Activated naive CD8-positive, alpha-beta T cell treated with anti-CD3 and anti-CD28 coated beads, Interleukin-2, amount 50 U/mL, for 24 hours (primary cell): ENCODE data around the gene PAPSS1.

Experiments
- ATAC-seq: fragments of 150-1000 bp; cut with Tn5 transposase; one replicate; pipeline ENCODE4 v1.10.0; 2021
- DNase-seq: peaks from one replicate; pipeline ENCODE4 v3.0.0; 2021
- H3K27ac Mint-ChIP-seq: one replicate; pipeline ENCODE4 v1.8.0; 2021; ENCODE audit warnings: mild to moderate bottlenecking, mixed read lengths
- H3K27me3 Mint-ChIP-seq: one replicate; pipeline ENCODE4 v1.8.0; 2021; ENCODE audit warnings: mixed read lengths
- H3K36me3 Mint-ChIP-seq: one replicate; pipeline ENCODE4 v1.8.0; 2021; ENCODE audit warnings: low read depth, mixed read lengths
- H3K4me1 Mint-ChIP-seq: one replicate; pipeline ENCODE4 v1.8.0; 2021; ENCODE audit warnings: mixed read lengths
- H3K4me3 Mint-ChIP-seq: one replicate; pipeline ENCODE4 v1.8.0; 2021; ENCODE audit warnings: mild to moderate bottlenecking, moderate library complexity, mixed read lengths
- H3K9me3 Mint-ChIP-seq: one replicate; pipeline ENCODE4 v1.8.0; 2021; ENCODE audit warnings: mixed read lengths

The PAPSS1 gene

DNA sequence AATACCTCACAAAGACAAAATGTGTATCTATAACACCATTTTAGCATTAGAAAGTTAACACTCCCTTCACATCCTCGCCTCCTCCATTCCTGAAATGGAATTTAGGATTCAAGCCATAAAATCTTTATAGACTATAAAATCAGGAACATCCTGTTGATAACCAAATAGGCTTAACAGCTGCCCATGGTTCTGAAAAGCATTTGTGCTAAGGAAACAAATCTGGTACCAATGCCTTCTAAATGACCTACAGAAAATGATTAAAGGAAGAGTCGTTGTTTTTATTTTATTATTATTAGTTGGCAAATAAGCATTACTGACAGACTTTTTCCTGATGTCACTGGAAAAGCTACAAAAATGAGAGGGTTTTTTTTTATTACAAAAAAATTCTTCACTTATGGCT lies 79.8 kb downstream of the PAPSS1 start:
- Mint-ChIP-seq H3K4me3 (no peak overlapping the region), H3K36me3 (peaks cover 13% of the 10 kb centered on the region), H3K27ac (no peak overlapping the region), H3K4me1 (no peaks in the 10 kb centered on the region), H3K9me3 (no peaks in the 10 kb centered on the region), H3K27me3 (no peaks in the 10 kb centered on the region)
- ATAC-seq (no peak), DNase-seq (no peak)

DNA sequence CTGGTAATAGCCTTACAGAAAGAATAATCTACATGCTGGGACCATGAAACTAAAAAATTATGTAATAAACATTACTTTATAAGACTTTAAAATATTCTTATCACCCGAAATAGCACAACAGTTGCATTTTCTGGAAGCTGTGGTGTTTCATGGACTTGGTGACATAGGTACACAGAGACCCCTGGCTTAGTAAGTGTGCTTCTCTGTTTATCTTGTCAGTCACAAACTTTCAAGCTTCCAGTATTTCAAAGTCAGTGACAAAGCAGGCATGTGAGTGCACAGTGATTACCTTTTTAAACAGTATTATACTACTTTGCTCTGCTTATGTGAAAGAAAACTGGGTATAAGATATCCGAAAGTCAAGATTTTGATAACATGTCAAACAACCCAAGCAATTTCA lies 84.3 kb downstream of the PAPSS1 start:
- DNase-seq (no peak), ATAC-seq (no peak)
- H3K4me1 Mint-ChIP-seq: no peaks in the 10 kb centered on the region
- H3K27me3 Mint-ChIP-seq: no peaks in the 10 kb centered on the region
- H3K36me3 Mint-ChIP-seq: peaks cover 8% of the 10 kb centered on the region
- H3K27ac Mint-ChIP-seq: no peak overlapping the region
- H3K4me3 Mint-ChIP-seq: no peak overlapping the region
- H3K9me3 Mint-ChIP-seq: no peaks in the 10 kb centered on the region

DNA sequence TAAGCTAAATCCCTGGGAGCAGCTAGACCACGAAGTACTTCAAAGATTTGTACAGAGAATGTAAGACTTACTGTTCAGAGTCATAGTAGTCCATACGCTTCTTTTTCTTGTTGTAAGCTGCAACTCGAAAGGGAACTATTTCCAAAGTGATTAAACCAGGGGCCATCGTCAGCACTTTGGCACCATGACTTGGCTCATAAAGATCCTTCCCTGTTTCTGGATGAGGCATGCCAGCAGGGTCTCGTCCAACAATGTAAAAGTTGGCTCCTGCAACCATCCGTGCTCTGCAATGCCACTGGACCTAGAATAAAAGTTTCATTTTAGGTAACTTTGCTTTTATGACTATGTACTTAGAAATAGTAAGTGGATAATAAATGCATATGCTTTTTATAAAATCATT lies 88.5 kb downstream of the PAPSS1 start:
- no peaks in the 10 kb centered on the region for H3K9me3 Mint-ChIP-seq
- ATAC-seq: no peak
- no peaks in the 10 kb centered on the region for H3K27me3 Mint-ChIP-seq
- DNase-seq: no peak
- H3K4me3 Mint-ChIP-seq: no peak overlapping the region
- H3K4me1 Mint-ChIP-seq: no peaks in the 10 kb centered on the region
- peaks cover 17% of the 10 kb centered on the region for H3K36me3 Mint-ChIP-seq
- H3K27ac Mint-ChIP-seq: no peak overlapping the region

DNA sequence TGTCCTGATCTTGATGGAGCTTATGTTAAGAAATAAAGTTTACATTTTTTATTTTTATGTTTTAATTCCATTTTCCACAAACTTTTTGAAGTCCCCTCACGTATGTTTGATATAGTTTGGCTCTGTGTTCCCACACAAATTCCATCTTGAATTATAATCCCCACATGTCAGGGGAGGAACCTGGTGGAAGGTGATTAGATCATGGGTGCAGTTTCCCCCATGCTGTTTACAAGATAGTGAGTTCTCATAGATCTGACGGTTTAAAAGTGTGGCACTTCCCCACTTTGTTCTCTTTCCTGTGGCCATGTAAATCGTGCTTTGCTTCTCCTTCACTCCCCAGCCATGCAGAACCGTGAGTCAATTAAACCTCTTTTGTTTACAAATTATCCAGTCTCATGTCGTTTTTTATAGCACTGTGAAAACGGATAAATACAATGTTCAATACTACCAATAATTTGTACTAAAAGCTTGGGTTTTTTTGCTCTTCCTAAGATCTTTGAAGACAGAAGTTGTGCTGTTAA lies 89.8 kb downstream of the PAPSS1 start:
- no peak for DNase-seq
- no peak overlapping the region for H3K4me3 Mint-ChIP-seq
- no peak for ATAC-seq
- no peaks in the 10 kb centered on the region for H3K9me3 Mint-ChIP-seq
- peaks cover 20% of the 10 kb centered on the region for H3K36me3 Mint-ChIP-seq
- H3K27ac Mint-ChIP-seq: no peak overlapping the region
- H3K4me1 Mint-ChIP-seq: no peaks in the 10 kb centered on the region
- no peaks in the 10 kb centered on the region for H3K27me3 Mint-ChIP-seq

DNA sequence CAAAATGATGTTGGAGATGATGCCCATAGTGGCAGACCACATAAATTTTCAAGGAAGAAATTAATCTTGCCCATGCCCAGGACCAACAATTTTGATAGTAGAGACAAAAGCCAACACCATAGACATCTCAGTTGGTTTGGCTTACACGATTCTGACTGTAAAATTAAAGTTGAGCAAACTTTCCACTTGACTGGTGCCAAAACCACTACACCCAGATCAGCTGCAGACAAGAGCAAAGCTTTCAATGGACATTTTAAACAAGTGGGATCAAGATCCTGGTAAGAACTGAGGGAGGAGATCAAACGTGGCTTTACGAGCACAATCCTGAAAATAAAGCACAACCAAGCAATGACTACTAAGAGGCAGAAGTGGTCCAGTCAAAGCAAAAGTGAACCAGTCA lies 90.7 kb downstream of the PAPSS1 start:
- Mint-ChIP-seq H3K27me3 (no peaks in the 10 kb centered on the region), H3K9me3 (peaks cover 4% of the 10 kb centered on the region), H3K27ac (no peak overlapping the region), H3K4me3 (no peak overlapping the region), H3K36me3 (peaks cover 27% of the 10 kb centered on the region), H3K4me1 (no peaks in the 10 kb centered on the region)
- no peak for DNase-seq
- no peak for ATAC-seq

DNA sequence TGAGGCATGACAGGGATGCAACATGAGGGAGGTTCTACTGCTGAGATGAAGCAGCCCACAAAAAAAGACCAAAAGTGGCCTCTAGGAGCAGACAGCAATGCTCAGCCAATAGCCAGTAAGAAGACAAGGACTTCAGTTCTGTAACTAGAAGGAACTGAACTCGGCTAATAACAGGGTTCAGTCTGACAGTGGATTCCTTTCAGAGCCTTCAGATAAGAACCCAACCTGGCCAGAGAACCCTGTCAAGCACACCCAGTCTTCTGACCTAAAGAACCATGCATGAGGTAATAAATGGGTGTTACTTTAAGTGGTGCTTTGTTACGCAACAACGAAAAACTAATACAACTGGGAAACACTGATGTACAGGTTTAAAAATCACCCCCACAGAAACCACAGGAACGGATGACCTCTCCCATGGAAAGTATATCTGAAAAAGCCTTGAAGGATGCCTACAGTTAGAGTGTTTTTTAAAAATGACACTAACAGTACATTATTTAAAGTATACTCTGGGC lies 94.6 kb downstream of the PAPSS1 start:
- H3K27ac Mint-ChIP-seq: no peak overlapping the region
- H3K27me3 Mint-ChIP-seq: no peaks in the 10 kb centered on the region
- ATAC-seq: no peak
- DNase-seq: no peak
- H3K36me3 Mint-ChIP-seq: peaks cover 42% of the 10 kb centered on the region
- H3K9me3 Mint-ChIP-seq: peaks cover 12% of the 10 kb centered on the region
- H3K4me1 Mint-ChIP-seq: no peaks in the 10 kb centered on the region
- H3K4me3 Mint-ChIP-seq: no peak overlapping the region

DNA sequence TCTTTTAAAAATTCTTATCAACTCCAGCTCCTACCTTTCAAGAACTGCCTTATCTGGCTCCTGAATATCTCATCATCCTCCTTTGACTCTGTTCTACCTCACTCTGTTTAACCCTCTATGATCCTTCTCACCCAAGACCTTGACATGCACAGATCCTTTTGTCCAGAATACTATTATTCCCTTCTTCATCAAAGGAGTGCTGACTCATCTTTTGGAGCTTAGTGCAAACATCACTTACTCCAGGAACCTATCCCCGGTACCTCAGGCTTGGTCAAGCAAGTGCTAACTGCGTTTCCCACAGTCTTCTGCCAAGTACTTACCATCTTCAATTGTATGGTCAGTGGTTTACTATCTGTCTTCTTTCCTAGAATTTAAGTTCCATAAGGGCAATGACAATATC lies 96.0 kb downstream of the PAPSS1 start:
- no peak overlapping the region for H3K4me3 Mint-ChIP-seq
- H3K27ac Mint-ChIP-seq: no peak overlapping the region
- peaks cover 12% of the 10 kb centered on the region for H3K9me3 Mint-ChIP-seq
- ATAC-seq: no peak
- peaks cover 38% of the 10 kb centered on the region for H3K36me3 Mint-ChIP-seq
- DNase-seq: no peak
- no peaks in the 10 kb centered on the region for H3K27me3 Mint-ChIP-seq
- H3K4me1 Mint-ChIP-seq: no peaks in the 10 kb centered on the region

DNA sequence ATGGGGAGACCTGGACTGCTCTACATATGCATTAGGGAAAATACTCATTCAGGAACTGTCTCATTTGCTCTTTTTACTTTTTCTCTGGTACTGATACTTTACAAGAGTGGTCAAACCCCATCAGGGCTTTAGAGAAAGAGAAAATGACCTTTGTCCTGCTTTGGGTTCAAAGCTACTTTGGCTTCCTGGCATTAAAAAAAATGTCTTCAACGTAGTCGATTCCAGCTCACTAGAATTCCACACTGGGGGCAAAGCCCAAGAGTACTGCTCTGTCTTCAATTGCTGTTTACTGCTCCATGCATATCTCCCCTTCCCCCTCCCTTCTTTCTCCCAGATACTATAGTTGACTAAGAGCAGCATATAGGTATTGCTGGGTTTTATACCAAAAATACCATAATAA lies 98.0 kb downstream of the PAPSS1 start:
- Mint-ChIP-seq H3K9me3 (peaks cover 12% of the 10 kb centered on the region), H3K4me1 (no peaks in the 10 kb centered on the region), H3K36me3 (peaks cover 36% of the 10 kb centered on the region), H3K27me3 (no peaks in the 10 kb centered on the region), H3K4me3 (no peak overlapping the region), H3K27ac (no peak overlapping the region)
- no peak for DNase-seq
- no peak for ATAC-seq

DNA sequence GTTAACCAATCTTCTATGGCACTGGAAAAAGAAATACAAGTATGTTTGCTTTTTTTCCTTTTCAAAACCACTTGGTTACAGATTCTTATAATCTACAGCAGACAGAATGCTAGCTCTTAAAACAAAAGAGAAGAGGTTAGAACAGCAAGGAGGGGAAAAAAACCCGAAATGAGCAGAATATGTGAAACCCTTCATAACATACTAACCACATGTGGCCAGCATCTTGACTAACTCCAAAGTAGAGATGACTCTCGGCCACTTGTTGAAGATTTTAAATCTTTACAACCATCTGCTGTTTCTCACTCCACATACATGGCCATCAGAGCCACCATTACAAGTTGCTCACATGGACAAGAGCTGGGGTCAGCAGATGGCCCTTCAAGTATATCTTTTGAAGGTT lies 100.3 kb downstream of the PAPSS1 start:
- H3K36me3 Mint-ChIP-seq: peaks cover 35% of the 10 kb centered on the region
- no peak overlapping the region for H3K4me3 Mint-ChIP-seq
- no peak overlapping the region for H3K27ac Mint-ChIP-seq
- no peaks in the 10 kb centered on the region for H3K4me1 Mint-ChIP-seq
- peaks cover 12% of the 10 kb centered on the region for H3K9me3 Mint-ChIP-seq
- H3K27me3 Mint-ChIP-seq: no peaks in the 10 kb centered on the region
- DNase-seq (no peak), ATAC-seq (no peak)

DNA sequence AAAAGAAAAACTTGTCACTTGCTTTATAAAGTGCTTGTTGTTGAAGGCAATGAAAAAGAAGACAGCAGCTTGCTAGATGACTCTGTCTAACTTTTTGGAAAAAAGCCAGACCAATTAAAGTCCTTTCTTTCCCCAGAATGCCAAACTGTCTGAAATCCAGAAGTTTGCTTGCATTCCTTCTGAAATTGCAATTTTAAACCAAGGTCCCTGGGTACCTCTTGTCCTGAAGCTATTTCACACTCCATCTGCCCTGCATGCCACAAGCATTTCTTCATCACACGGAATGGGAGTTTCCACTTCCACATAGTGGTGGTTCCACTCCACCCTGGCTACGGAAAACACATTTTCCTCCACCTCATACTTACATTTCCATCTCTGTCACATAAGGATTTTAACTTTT lies 101.0 kb downstream of the PAPSS1 start:
- H3K36me3 Mint-ChIP-seq: peaks cover 35% of the 10 kb centered on the region
- H3K4me1 Mint-ChIP-seq: no peaks in the 10 kb centered on the region
- no peak overlapping the region for H3K4me3 Mint-ChIP-seq
- H3K9me3 Mint-ChIP-seq: peaks cover 6% of the 10 kb centered on the region
- no peak for DNase-seq
- H3K27ac Mint-ChIP-seq: no peak overlapping the region
- H3K27me3 Mint-ChIP-seq: no peaks in the 10 kb centered on the region
- ATAC-seq: no peak

DNA sequence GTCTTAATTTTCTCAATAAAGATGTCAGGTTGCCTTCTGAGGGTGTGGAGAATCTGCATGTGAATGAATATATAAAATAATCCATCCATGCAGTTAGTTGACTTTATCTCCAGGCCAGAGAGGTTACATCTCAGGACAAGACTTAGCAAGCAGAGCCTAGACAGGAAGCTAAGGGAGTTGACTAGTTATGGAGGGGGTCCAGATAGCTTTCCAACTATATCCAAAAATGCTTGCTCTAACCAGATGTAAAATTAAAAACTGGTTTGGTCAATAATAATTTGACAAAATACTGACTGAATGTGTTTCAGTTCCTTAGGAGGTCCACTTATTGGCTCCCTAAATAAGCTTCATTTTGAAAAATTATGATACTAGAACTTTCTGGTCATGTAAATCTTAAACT lies 101.4 kb downstream of the PAPSS1 start:
- Mint-ChIP-seq H3K9me3 (peaks cover 2% of the 10 kb centered on the region), H3K27me3 (no peaks in the 10 kb centered on the region), H3K27ac (no peak overlapping the region), H3K36me3 (peaks cover 31% of the 10 kb centered on the region), H3K4me3 (no peak overlapping the region), H3K4me1 (no peaks in the 10 kb centered on the region)
- ATAC-seq (no peak), DNase-seq (no peak)

DNA sequence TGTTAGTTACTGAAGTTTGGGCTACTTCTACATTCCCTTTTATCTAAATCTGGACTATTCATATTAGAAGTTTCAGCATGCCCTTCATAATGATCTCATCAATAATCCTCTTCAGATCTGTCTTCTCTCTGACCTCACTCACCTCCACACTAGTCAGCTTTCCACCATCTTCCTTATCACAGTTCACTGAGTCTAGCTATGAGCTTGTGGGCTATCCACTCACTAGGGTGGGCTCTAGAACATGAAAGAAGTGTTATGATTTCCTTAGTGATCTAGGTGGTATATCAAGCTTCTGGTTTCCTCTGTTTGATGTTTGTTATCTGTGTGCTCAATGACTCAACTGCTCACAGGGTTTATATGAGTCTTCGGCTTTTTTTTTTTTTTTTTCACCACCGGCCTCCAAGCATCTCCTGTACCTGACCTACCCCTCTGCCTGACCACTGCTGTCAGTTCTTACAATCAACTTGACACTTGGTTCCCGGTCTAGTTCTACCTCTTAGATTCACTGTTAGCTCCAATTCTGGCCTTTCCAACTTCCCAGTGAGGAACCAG lies 103.1 kb downstream of the PAPSS1 start:
- Mint-ChIP-seq H3K36me3 (peaks cover 32% of the 10 kb centered on the region), H3K27me3 (no peaks in the 10 kb centered on the region), H3K9me3 (peaks cover 5% of the 10 kb centered on the region), H3K27ac (no peak overlapping the region), H3K4me1 (no peaks in the 10 kb centered on the region), H3K4me3 (no peak overlapping the region)
- DNase-seq: no peak
- peak; percentile 43 for ATAC-seq

DNA sequence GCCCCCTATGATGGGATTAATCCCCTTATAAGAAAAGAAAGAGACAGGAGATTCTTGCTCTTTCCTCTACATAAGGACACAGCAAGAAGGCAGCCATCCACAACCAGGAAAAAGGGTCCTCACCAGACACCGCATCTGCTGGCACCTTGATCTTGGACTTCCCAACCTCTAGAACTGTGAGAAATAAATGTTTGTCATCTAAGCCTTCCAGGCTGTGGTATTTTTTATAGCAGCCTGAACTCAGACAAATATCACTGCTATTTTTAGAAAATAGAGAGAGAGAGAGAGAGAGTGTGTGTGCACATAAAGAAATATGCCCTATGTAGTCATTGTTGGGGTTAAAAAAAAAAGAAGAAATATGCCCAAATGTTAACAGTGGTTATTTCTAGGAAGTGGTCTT lies 104.2 kb downstream of the PAPSS1 start:
- DNase-seq: no peak
- peaks cover 11% of the 10 kb centered on the region for H3K9me3 Mint-ChIP-seq
- H3K36me3 Mint-ChIP-seq: peaks cover 29% of the 10 kb centered on the region
- H3K27me3 Mint-ChIP-seq: no peaks in the 10 kb centered on the region
- no peaks in the 10 kb centered on the region for H3K4me1 Mint-ChIP-seq
- no peak overlapping the region for H3K4me3 Mint-ChIP-seq
- ATAC-seq: no peak
- no peak overlapping the region for H3K27ac Mint-ChIP-seq

DNA sequence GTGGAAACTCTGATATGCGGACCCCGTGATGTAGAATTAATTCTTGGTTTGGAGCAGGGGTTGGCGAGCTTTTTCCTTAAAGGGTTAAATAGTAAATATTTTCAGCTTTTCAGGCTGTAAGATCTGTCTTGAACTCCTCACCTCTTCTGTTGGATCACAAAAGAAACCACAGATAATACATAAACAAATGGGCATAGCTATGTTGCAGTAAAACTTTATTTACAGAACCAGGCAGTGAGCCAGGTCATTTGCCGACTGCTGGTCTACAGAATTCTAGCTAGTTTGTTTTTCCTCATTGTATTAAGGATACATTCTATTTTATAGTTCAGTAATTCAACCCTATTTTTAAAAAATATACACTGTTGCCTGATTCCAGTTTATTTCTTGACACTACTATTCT lies 116.6 kb downstream of the PAPSS1 start:
- DNase-seq: no peak
- no peak for ATAC-seq
- no peaks in the 10 kb centered on the region for H3K4me1 Mint-ChIP-seq
- H3K36me3 Mint-ChIP-seq: no peaks in the 10 kb centered on the region
- H3K27me3 Mint-ChIP-seq: peaks cover 4% of the 10 kb centered on the region
- no peak overlapping the region for H3K4me3 Mint-ChIP-seq
- H3K27ac Mint-ChIP-seq: no peak overlapping the region
- H3K9me3 Mint-ChIP-seq: no peaks in the 10 kb centered on the region

DNA sequence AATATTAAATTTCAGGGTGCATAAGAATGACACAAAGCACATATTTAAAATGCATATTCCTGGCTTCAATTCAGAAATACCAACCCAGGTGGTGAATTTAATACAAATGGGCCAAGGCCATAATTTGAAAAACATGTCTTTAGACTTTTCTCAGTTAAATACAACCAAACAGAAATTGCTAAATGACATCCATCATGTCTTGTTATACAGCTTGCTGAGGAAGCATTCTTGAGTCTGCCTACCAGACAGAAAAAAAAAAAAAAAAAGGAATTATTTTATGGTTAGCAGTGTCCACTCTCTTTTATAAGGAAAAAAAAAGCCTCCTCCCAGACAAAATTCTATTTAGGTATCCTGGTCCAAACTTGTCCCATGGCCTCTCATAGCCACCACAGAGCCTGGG lies 119.1 kb downstream of the PAPSS1 start:
- H3K4me1 Mint-ChIP-seq: no peaks in the 10 kb centered on the region
- H3K27ac Mint-ChIP-seq: no peak overlapping the region
- H3K4me3 Mint-ChIP-seq: no peak overlapping the region
- no peak for DNase-seq
- H3K36me3 Mint-ChIP-seq: no peaks in the 10 kb centered on the region
- H3K27me3 Mint-ChIP-seq: peaks cover 4% of the 10 kb centered on the region
- no peaks in the 10 kb centered on the region for H3K9me3 Mint-ChIP-seq
- no peak for ATAC-seq

DNA sequence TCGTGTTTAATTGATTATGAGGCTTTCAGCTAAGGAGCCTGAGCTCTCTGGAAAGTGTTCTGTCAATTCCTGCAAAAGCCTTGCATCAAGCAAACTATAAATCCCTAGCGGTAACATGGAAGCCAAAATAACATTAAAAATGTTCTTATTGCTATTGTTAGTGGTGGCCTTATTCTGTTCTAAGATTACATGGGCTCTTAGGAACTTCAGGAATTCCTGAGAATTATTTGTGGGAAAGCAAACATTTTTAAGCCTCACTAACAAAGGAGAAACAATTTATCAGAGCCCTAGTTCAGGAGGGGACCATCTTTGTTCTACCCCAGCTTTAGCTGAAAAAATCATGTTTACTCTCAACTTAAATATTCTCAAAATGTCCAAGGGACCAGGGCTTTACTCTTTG lies 119.6 kb downstream of the PAPSS1 start:
- Mint-ChIP-seq H3K27me3 (peaks cover 4% of the 10 kb centered on the region), H3K36me3 (no peaks in the 10 kb centered on the region), H3K27ac (no peak overlapping the region), H3K9me3 (no peaks in the 10 kb centered on the region), H3K4me1 (no peaks in the 10 kb centered on the region), H3K4me3 (no peak overlapping the region)
- no peak for DNase-seq
- ATAC-seq: no peak
